CD4-positive, alpha-beta T cell treated with Interleukin-6 at 100 ng/mL for 8 hours (primary cell): Measurements from ENCODE around the gene COL16A1.

Source experiments
- DNase-seq: peaks from one replicate; pipeline ENCODE4 v3.0.0-alpha.2; 2020; ENCODE audit warnings: mixed read lengths, low spot score

Gene COL16A1

GRCh38 chr1:31664528-31664927, 39.3 kb downstream of the COL16A1 start:
- DNase-seq: no peak

GRCh38 chr1:31663622-31664452, 40.0 kb downstream of the COL16A1 start:
- DNase-seq: peak; percentile 43

GRCh38 chr1:31662463-31662862, 41.4 kb downstream of the COL16A1 start:
- no peak for DNase-seq

GRCh38 chr1:31661856-31662255, 42.0 kb downstream of the COL16A1 start:
- DNase-seq: no peak

- DNase-seq: no peak
Observed at GRCh38 chr1:31660871-31661455, 42.9 kb downstream of the COL16A1 start.

- DNase-seq: no peak
Observed at GRCh38 chr1:31659889-31660288, 43.9 kb downstream of the COL16A1 start.

GRCh38 chr1:31658721-31659120, 45.1 kb downstream of the COL16A1 start:
- DNase-seq: no peak

GRCh38 chr1:31657972-31658510, 45.8 kb downstream of the COL16A1 start:
- no peak for DNase-seq

GRCh38 chr1:31657020-31657804, 46.6 kb downstream of the COL16A1 start:
- DNase-seq: no peak

- no peak for DNase-seq
Observed at GRCh38 chr1:31655756-31656155, 48.1 kb downstream of the COL16A1 start.

- no peak for DNase-seq
Observed at GRCh38 chr1:31655104-31655503, 48.7 kb downstream of the COL16A1 start.

- DNase-seq: no peak
Observed at GRCh38 chr1:31654474-31654776, 49.4 kb downstream of the COL16A1 start.

GRCh38 chr1:31653717-31654473, 49.9 kb downstream of the COL16A1 start:
- DNase-seq: no peak

- DNase-seq: no peak
Observed at GRCh38 chr1:31652891-31653499, 50.8 kb downstream of the COL16A1 start.

- DNase-seq: no peak
Observed at GRCh38 chr1:31651766-31652165, 52.1 kb downstream of the COL16A1 start.

- DNase-seq: no peak
Observed at GRCh38 chr1:31651089-31651420, 52.8 kb downstream of the COL16A1 start.

GRCh38 chr1:31650161-31651088, 53.4 kb downstream of the COL16A1 start:
- DNase-seq: no peak

- no peak for DNase-seq
Observed at GRCh38 chr1:31648641-31649357, 55.0 kb downstream of the COL16A1 start.

GRCh38 chr1:31648190-31648589, 55.6 kb downstream of the COL16A1 start:
- no peak for DNase-seq

- DNase-seq: no peak
Observed at GRCh38 chr1:31647106-31647505, 56.7 kb downstream of the COL16A1 start.
